Measurements from ENCODE around the gene GLRB.

Gene GLRB

DNA sequence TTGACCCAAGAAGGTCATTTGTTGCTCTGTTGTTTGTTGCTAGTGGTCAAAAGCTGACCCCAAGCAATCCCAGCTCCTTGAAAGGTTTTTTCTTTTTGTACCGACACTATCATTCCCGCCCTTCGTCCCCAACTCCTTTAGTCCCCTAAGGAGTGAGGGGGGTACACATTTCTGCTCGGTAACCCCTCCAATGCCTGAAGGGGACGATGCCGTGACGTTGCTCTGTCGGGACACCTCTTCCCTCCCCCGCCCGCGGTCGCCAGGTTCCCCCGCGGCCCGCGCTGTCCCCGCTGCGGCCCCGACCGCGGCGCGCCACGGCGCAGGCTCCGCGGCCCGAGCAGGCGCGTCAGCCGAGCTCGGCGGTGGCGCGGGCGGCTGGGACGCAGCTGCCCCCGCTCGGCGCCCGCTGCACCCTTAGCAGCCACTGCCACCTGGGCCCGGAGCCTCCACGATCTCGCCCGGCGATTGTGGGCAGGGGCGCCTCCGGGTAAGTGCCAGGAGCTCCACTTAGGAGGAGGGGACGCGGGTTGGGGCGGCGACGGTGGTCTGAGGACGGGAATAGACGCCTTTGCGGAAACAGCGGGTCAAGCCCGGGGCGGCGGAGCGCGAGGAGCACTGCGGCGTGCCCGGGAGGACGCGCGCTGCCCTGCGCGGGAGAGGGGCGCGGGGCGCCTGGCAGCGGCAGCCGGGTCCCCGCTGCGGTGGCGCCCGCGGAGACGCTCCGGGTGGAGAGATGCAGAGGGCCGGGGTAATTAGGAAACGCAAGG lies at the start of gene GLRB:
Gene GLRB, plus strand, starts transcription at position 340 of the 767 bp plus-strand sequence. CDS start 1,875 bp downstream, outside the sequence.
- H3K4me3 ChIP-seq (ENCODE audit: low read depth, low read length), result peak within 1 kb of the TSS; percentile 69
- no peak for DNase-seq (ENCODE audit: low read depth)
- in situ Hi-C loops (cut with HindIII; ENCODE audit: low sequenced_read_pairs), result no loop called here
- TF ChIP-seq, protein P1, sequence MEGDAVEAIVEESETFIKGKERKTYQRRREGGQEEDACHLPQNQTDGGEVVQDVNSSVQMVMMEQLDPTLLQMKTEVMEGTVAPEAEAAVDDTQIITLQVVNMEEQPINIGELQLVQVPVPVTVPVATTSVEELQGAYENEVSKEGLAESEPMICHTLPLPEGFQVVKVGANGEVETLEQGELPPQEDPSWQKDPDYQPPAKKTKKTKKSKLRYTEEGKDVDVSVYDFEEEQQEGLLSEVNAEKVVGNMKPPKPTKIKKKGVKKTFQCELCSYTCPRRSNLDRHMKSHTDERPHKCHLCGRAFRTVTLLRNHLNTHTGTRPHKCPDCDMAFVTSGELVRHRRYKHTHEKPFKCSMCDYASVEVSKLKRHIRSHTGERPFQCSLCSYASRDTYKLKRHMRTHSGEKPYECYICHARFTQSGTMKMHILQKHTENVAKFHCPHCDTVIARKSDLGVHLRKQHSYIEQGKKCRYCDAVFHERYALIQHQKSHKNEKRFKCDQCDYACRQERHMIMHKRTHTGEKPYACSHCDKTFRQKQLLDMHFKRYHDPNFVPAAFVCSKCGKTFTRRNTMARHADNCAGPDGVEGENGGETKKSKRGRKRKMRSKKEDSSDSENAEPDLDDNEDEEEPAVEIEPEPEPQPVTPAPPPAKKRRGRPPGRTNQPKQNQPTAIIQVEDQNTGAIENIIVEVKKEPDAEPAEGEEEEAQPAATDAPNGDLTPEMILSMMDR (IDR thresholded peaks at IDR 0.05; ENCODE audit: low read depth, low read length, missing control alignments), result no peak

DNA sequence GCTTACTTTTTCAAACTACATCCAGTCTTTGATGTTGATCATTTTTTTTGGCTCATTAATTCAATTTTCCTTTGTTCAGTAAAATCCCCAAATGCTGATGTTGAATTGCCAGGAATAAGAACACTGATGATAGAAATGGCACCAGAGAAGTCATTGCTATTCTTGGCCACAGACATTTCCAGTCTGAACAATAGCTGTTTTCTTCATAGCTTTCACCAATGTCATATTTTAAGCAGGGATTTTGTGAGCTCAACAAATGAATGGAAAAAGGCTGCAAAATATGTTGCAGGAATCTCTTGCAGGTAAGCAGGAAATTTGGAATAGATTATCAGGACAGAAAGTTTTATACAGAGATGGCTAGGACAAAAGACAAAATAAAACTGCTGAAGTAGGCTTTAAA lies 40.5 kb upstream of the GLRB start:
- no peak for DNase-seq (ENCODE audit: low read depth)
- H3K4me3 ChIP-seq (ENCODE audit: low read depth, low read length), result no peak overlapping the region
- in situ Hi-C loops (cut with HindIII; ENCODE audit: low sequenced_read_pairs), result no loop called here
- TF ChIP-seq, protein P1 (IDR thresholded peaks at IDR 0.05; ENCODE audit: low read depth, low read length, missing control alignments), result no peak

DNA sequence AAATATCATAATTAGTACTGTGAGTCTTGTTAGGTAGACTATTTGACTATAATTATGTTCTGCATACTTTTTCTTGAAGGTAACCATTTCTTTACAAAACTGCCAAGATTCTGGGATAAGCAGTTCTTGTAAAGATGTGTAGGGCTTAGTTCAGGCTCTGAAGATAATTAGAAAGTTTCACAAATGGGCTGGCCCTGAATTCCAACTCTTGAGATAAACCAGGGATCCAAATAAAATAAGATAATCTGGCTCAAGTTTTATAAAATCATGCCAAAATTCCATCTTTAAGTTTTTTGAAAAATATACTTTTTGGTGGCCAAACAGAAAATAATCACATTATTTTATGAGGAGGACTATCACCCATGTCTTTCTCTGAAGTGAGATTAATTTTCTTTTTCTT lies 35.5 kb upstream of the GLRB start:
- TF ChIP-seq, protein P1 (IDR thresholded peaks at IDR 0.05; ENCODE audit: low read depth, low read length, missing control alignments), result no peak
- DNase-seq (ENCODE audit: low read depth), result no peak
- in situ Hi-C loops (cut with HindIII; ENCODE audit: low sequenced_read_pairs), result no loop called here
- no peak overlapping the region for H3K4me3 ChIP-seq (ENCODE audit: low read depth, low read length)

DNA sequence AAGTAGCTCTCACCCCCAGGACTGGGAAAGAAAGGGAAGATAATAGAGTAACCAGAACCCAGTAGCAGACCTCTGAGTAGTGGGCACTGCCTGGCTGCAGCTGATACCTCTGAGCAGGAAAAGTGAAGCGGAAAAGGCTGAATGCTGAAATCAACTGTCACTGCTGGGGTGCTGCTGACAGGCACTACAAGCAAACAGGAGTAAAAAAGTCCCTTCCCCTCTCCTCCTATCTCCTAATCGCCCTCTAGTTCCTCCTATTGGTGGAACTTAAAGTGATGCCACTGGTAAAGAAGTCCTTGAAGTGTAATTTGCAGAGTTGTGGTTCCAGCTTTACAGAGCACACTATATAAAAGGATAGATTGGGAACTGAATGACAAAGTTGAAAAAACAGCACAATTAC lies 32.8 kb upstream of the GLRB start:
- TF ChIP-seq, protein P1 (IDR thresholded peaks at IDR 0.05; ENCODE audit: low read depth, low read length, missing control alignments), result peak; percentile 52
- no peak overlapping the region for H3K4me3 ChIP-seq (ENCODE audit: low read depth, low read length)
- peak; percentile 32 for DNase-seq (ENCODE audit: low read depth)
- in situ Hi-C loops (cut with HindIII; ENCODE audit: low sequenced_read_pairs), result no loop called here

DNA sequence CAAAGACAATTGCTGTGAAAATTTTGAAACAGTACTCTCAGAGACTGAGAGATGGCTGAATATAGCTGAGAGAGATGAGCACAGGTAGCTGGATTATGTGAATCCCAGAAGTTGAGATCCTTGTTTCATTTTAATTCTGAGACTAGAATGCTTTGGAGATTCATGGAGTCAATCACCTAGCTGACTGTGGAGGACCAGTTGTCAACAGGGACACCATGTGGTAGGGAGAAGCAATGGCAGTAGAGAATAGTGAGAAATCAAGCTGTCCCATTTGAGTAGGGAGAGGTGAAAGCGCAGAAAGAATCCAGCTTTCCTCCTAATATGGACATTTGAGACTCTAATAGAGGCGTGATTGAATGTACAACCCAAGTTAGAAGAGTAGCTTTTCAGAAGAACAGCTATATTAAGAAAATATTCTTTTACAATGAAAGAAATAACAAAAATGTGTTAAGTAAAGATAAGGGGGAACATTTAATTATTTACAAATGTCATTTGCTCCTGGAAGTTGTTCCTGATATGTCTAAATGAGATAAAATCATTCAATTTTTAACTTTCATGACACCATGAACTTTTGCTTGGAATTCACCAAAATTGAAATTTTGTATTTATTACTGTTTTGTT lies 30.3 kb upstream of the GLRB start:
- TF ChIP-seq, protein P1 (IDR thresholded peaks at IDR 0.05; ENCODE audit: low read depth, low read length, missing control alignments), result peak; percentile 95
- H3K4me3 ChIP-seq (ENCODE audit: low read depth, low read length), result no peak overlapping the region
- DNase-seq (ENCODE audit: low read depth), result peak; percentile 62
- in situ Hi-C loops (cut with HindIII; ENCODE audit: low sequenced_read_pairs), result no loop called here

DNA sequence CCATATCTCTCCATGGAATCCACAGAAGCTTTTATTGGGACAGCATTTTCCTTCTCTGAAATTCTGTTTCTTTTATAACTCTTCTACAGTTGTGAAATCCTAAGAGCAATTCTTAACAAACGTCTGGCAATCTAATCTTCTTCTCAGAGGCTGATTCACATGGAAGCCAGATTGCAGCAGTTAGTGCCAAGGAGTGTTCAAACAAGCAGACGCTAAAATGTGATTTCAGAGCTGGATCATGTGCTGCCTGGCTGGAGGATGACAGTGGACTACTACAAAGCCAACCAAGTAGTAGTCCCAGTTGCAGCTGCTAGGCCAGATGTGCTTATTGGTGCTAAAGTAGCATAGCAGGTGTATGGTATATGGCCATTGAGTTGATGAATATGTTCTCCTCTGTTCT lies 27.7 kb upstream of the GLRB start:
- no peak overlapping the region for H3K4me3 ChIP-seq (ENCODE audit: low read depth, low read length)
- TF ChIP-seq, protein P1 (IDR thresholded peaks at IDR 0.05; ENCODE audit: low read depth, low read length, missing control alignments), result no peak
- in situ Hi-C loops (cut with HindIII; ENCODE audit: low sequenced_read_pairs), result no loop called here
- DNase-seq (ENCODE audit: low read depth), result no peak
